ENCODE measurements around the gene ROPN1B. TPM values are rescaled to one million over a fixed set of nuclear protein-coding genes. Genes with fewer than 3 reads are reported as not detected.

The ROPN1B gene
- total RNA-seq, 1 experiment from 2014 or later = not detected

GRCh38 chr3:126023390-126023789 lies 54.4 kb downstream of the ROPN1B start:
- ChIA-PET CTCF (interaction anchor here (0.6 kb wide), 1 partner anchor 94 kb away, joined by 3 read pairs; no protein-coding TSS in a partner anchor), POLR2A (no interaction called here)
- Mint-ChIP-seq H3K36me3 (ENCODE audit: insufficient read depth, unreplicated experiment) (peaks cover 13% of the 10 kb centered on the region), H3K27ac (ENCODE audit: low read depth, unreplicated experiment) (no peak overlapping the region), H3K27me3 (ENCODE audit: insufficient read depth, unreplicated experiment) (no peaks in the 10 kb centered on the region), H3K9me3 (ENCODE audit: unreplicated experiment) (peaks cover 12% of the 10 kb centered on the region), H3K4me1 (ENCODE audit: insufficient read depth, unreplicated experiment) (no peaks in the 10 kb centered on the region), H3K4me3 (ENCODE audit: unreplicated experiment) (no peak overlapping the region)
- TF ChIP-seq CTCF (IDR thresholded peaks at IDR 0.05; ENCODE audit: unreplicated experiment) = no peak
- intact Hi-C loops (cut with micrococcal nuclease) = no loop called here
- DNase-seq (ENCODE audit: unreplicated experiment) = no peak
- BruUV-seq (replicated peaks) = no TSS peak

GRCh38 chr3:126024049-126024854 lies 55.3 kb downstream of the ROPN1B start:
- no peak for TF ChIP-seq CTCF (IDR thresholded peaks at IDR 0.05; ENCODE audit: unreplicated experiment)
- Mint-ChIP-seq H3K9me3 (ENCODE audit: unreplicated experiment) (peaks cover 12% of the 10 kb centered on the region), H3K4me1 (ENCODE audit: insufficient read depth, unreplicated experiment) (no peaks in the 10 kb centered on the region), H3K27me3 (ENCODE audit: insufficient read depth, unreplicated experiment) (no peaks in the 10 kb centered on the region), H3K27ac (ENCODE audit: low read depth, unreplicated experiment) (no peak overlapping the region), H3K4me3 (ENCODE audit: unreplicated experiment) (no peak overlapping the region), H3K36me3 (ENCODE audit: insufficient read depth, unreplicated experiment) (peaks cover 17% of the 10 kb centered on the region)
- no peak for DNase-seq (ENCODE audit: unreplicated experiment)
- intact Hi-C loops (cut with micrococcal nuclease) = no loop called here
- no TSS peak for BruUV-seq (replicated peaks)
- POLR2A ChIA-PET = interaction anchor here (0.6 to 1.0 kb wide), 2 partner anchors 57 to 942 kb away, joined by 3 read pairs; no protein-coding TSS in a partner anchor
- CTCF ChIA-PET = interaction anchor here (1.2 kb wide), 1 partner anchor 9 kb away, joined by 4 read pairs; no protein-coding TSS in a partner anchor

- no peak overlapping the region for H3K27ac Mint-ChIP-seq (ENCODE audit: low read depth, unreplicated experiment)
- no TSS peak for BruUV-seq (replicated peaks)
- POLR2A ChIA-PET = interaction anchor here (1.0 kb wide), 2 partner anchors 10 to 56 kb away, joined by 3 to 4 read pairs; no protein-coding TSS in a partner anchor
Measured at GRCh38 chr3:126025116-126025729, 56.2 kb downstream of the ROPN1B start.

More at GRCh38 chr3:126025116-126025729, 56.2 kb downstream of the ROPN1B start:
- DNase-seq (ENCODE audit: unreplicated experiment) = no peak
- Mint-ChIP-seq H3K9me3 (ENCODE audit: unreplicated experiment) (peaks cover 12% of the 10 kb centered on the region), H3K27me3 (ENCODE audit: insufficient read depth, unreplicated experiment) (no peaks in the 10 kb centered on the region), H3K4me1 (ENCODE audit: insufficient read depth, unreplicated experiment) (no peaks in the 10 kb centered on the region), H3K4me3 (ENCODE audit: unreplicated experiment) (no peak overlapping the region), H3K36me3 (ENCODE audit: insufficient read depth, unreplicated experiment) (peaks cover 21% of the 10 kb centered on the region)
- intact Hi-C loops (cut with micrococcal nuclease) = no loop called here
- CTCF ChIA-PET = interaction anchor here (0.6 to 1.2 kb wide), 2 partner anchors 8 to 654 kb away, joined by 3 to 4 read pairs; no protein-coding TSS in a partner anchor
- TF ChIP-seq CTCF (IDR thresholded peaks at IDR 0.05; ENCODE audit: unreplicated experiment) = no peak

Measured in MCF 10A (cell line).